GM10248 (cell line): ENCODE data around the gene CPN2.

Experiments used
- CTCF ChIA-PET: fragments of 300-600 bp; sonication (Branson Sonifier 250); formaldehyde crosslinking; extraction: SDS; loops from one replicate; lab custom pipeline; 2021; ENCODE audit warnings: antibody characterized with exemption; lab: Yijun Ruan, JAX
- POLR2A ChIA-PET: fragments of 350-650 bp; sonication (Branson Sonifier 250); formaldehyde crosslinking; extraction: SDS; loops from one replicate; lab custom pipeline; 2020; ENCODE audit warnings: antibody characterized with exemption; lab: Yijun Ruan, JAX
- DNase-seq: peaks from one replicate; pipeline ENCODE4 v3.0.0; 2012; ENCODE audit errors: extremely low spot score
- TF ChIP-seq, protein P1 (sequence below): IDR thresholded peaks from 2 replicates; pipeline ENCODE4 v1.5.1; 2012; ENCODE audit warnings: mild to moderate bottlenecking, low read depth; ENCODE audit errors: extremely low read depth, missing control alignments, control extremely low read depth

Gene CPN2

DNA sequence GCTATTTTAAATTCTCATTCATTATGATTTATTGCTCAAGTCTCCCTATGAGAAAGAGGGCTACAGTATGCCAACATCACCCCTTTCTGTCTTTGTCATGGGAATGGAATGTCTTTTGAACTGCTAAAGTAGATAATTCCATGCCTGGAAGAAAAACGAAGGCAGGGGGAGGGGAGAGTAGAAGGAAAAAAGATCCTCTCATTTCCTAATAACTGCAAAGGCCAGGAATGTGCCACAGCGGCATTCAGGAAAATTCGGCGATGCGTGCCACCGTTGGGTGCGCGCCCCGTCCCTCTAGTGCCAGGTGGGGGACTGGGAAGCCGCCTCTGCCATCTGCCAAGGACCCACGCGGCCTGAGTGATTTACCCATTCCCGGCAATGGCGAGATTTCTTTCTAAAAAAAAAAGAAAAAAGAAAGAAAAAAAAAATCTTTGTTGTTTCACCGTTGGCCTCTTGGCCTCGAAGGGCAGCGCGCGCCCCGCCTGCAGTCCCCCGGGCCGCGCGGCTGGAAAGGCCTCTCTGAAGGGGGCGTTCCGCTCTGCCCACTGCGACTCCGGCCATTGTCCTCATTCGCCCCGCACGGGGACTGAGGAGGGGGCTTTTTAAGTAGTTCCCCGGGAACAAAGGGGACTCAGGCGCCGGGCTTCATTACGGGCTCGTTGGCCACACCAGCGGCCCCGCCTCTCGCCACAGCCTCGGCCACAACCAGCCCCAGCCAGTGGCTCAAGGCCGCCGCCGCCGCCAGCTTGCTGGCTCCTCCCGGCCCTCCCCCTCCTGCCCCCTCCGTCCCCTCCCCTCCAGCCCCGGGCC lies 54.5 kb downstream of the CPN2 start:
- TF ChIP-seq, protein P1, sequence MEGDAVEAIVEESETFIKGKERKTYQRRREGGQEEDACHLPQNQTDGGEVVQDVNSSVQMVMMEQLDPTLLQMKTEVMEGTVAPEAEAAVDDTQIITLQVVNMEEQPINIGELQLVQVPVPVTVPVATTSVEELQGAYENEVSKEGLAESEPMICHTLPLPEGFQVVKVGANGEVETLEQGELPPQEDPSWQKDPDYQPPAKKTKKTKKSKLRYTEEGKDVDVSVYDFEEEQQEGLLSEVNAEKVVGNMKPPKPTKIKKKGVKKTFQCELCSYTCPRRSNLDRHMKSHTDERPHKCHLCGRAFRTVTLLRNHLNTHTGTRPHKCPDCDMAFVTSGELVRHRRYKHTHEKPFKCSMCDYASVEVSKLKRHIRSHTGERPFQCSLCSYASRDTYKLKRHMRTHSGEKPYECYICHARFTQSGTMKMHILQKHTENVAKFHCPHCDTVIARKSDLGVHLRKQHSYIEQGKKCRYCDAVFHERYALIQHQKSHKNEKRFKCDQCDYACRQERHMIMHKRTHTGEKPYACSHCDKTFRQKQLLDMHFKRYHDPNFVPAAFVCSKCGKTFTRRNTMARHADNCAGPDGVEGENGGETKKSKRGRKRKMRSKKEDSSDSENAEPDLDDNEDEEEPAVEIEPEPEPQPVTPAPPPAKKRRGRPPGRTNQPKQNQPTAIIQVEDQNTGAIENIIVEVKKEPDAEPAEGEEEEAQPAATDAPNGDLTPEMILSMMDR = no peak
- no peak for DNase-seq
- ChIA-PET POLR2A (interaction anchor here (0.7 kb wide), 1 partner anchor 465 kb away, joined by 4 read pairs; no protein-coding TSS in a partner anchor), CTCF (interaction anchor here (0.9 kb wide), 1 partner anchor 10 kb away, joined by 3 read pairs; no protein-coding TSS in a partner anchor)

DNA sequence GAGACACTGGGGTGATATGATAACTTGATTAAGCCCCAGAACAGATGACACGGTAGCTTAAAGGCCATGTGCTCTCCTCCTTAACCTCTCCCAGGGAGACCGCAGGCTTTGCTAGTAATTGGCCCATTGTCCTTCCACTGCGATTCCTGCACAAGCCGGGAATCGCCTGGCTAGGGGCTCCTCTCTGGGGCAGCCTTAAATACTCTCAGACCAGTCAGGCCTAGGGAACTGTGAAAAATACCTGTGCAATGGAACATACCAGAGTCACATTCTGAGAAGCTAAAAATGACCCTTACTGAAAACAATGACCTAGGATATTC lies 56.3 kb downstream of the CPN2 start:
- ChIA-PET POLR2A (no interaction called here), CTCF (interaction anchor here (0.9 to 1.8 kb wide), 3 partner anchors 9 to 21 kb away, joined by 3 to 5 read pairs (median 4); no protein-coding TSS in a partner anchor)
- no peak for DNase-seq
- TF ChIP-seq, protein P1 = no peak

DNA sequence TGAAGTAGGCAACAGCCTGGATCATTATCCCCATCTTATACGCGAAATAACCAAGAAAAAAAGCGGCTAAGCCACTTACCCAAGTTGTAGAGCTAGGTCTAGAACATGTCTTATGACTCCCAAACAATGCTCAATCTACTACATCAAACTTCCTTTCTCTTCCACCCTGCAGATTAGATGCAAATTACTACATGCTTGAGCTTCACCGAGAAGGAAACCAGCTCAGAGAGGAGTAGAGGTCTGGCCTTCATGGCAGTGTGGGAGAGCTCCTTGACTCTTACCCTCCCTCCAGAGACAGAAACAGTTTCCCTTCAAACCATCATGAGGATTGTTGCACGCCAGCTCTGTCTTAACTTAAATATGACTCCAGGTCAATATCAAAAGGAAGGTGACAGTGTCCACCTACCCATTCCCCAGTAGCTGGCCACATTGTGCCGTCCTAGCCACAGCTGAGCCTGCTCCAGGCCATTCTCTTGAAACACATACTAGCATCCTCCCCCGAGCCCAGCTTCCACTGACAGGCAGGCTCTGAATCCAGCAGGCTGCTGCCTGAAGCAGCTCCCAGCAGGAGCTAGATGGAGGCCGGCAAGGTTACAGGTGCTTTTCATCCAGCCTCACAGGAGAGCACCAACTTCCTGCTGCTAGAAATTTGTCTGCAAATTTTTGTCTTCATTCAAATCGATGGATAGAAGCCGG lies 56.8 kb downstream of the CPN2 start:
- ChIA-PET POLR2A (interaction anchor here (0.6 kb wide), 1 partner anchor 216 kb away, joined by 9 read pairs; no protein-coding TSS in a partner anchor), CTCF (interaction anchor here (1.6 to 1.8 kb wide), 2 partner anchors 11 to 21 kb away, joined by 4 to 5 read pairs; no protein-coding TSS in a partner anchor)
- DNase-seq = no peak
- TF ChIP-seq, protein P1 = no peak

GRCh38 chr3:194293546-194294198 lies 57.5 kb downstream of the CPN2 start:
- CTCF ChIA-PET = interaction anchor here (1.6 to 1.8 kb wide), 2 partner anchors 12 to 22 kb away, joined by 4 to 5 read pairs; no protein-coding TSS in a partner anchor
- POLR2A ChIA-PET = interaction anchor here (0.6 kb wide), 1 partner anchor 217 kb away, joined by 9 read pairs; no protein-coding TSS in a partner anchor
- no peak for DNase-seq
- TF ChIP-seq, protein P1 = no peak

DNA sequence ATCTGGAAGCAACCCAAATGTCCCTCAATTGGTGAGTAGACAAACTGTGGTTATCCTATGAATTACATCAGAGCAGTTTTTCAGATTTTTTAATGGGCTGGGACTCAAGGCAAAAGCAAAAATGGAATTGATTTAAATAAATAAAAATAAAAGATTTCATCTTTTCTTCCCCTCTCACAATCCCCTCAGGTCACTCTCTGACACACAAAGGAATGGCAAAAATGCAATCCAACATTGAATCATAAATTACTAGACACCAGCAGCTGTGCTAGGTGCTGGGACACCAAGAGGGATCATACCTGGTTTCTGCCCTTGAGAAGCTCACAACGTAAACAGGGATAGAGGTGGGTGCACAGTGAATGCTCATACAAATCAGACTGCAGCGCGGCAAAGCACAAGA lies 58.8 kb downstream of the CPN2 start:
- POLR2A ChIA-PET = no interaction called here

More for the DNA sequence above, 58.8 kb downstream of the CPN2 start:
- TF ChIP-seq, protein P1 = no peak
- CTCF ChIA-PET = no interaction called here
- no peak for DNase-seq
